ENCODE results near the gene LBP.

DNA sequence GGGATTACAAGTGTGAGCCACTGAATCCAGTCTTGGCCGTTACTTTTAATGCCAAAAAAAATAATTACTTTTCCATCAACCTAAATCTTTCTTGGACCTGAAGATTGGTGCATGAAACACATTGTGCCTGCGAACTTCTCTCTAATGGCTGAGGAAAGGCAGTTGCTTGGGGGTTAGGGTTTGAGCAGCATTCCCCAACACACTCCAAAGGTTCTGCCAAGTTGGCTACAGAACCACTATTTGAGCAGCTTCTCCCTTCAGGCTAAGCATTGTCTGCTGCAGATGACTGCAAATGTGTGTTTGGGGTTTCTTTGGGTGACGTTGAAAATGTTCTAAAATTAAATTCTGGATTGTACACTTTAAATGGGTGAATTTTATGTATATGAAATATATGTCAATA lies 6.3 kb upstream of the LBP start:
- TF ChIP-seq, protein P1, sequence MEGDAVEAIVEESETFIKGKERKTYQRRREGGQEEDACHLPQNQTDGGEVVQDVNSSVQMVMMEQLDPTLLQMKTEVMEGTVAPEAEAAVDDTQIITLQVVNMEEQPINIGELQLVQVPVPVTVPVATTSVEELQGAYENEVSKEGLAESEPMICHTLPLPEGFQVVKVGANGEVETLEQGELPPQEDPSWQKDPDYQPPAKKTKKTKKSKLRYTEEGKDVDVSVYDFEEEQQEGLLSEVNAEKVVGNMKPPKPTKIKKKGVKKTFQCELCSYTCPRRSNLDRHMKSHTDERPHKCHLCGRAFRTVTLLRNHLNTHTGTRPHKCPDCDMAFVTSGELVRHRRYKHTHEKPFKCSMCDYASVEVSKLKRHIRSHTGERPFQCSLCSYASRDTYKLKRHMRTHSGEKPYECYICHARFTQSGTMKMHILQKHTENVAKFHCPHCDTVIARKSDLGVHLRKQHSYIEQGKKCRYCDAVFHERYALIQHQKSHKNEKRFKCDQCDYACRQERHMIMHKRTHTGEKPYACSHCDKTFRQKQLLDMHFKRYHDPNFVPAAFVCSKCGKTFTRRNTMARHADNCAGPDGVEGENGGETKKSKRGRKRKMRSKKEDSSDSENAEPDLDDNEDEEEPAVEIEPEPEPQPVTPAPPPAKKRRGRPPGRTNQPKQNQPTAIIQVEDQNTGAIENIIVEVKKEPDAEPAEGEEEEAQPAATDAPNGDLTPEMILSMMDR (IDR thresholded peaks at IDR 0.05) = no peak
- TF ChIP-seq POLR2AphosphoS5 (IDR thresholded peaks at IDR 0.05) (no peak), POLR2A (IDR thresholded peaks at IDR 0.05) (no peak), EP300 (IDR thresholded peaks at IDR 0.05) (no peak)

Data from sigmoid colon (tissue), 4 donors.